H1 (cell line): ENCODE results near the gene NTN5.

Source experiments
- ATF3 ChIP-seq: IDR thresholded peaks from 2 replicates; pipeline ENCODE4 v1.6.1; 2011; ENCODE audit warnings: low read depth, mild to moderate bottlenecking, low read length; ENCODE audit not compliant: insufficient read depth
- CHD2 ChIP-seq: IDR thresholded peaks from 2 replicates; pipeline ENCODE4 v1.6.1; 2012; ENCODE audit warnings: low read length, improper control_type of control experiment
- CTCF ChIP-seq, 3 experiments: IDR thresholded peaks; 1 replicate in 2 of 3; 2 replicates in 1 of 3; pipeline versions ENCODE4 v1.5.1 to v1.6.1; 2011; ENCODE audit warnings: low read length in 3 of 3, mild to moderate bottlenecking in 3 of 3, inconsistent platforms in 2 of 3, low read depth in 1 of 3, moderate library complexity in 1 of 3; ENCODE audit not compliant: insufficient read depth in 1 of 3; ENCODE audit errors: control extremely low read depth in 1 of 3
- EGR1 ChIP-seq: IDR thresholded peaks from 2 replicates; pipeline ENCODE4 v1.6.1; 2011; ENCODE audit warnings: low read depth, low read length, borderline replicate concordance
- EZH2 ChIP-seq: fragments of 200-600 bp; sonication (generic); IDR thresholded peaks from 2 replicates; pipeline ENCODE4 v1.7.1; 2012; ENCODE audit warnings: low read depth, mild to moderate bottlenecking, moderate library complexity, low read length, inconsistent platforms; ENCODE audit not compliant: severe bottlenecking
- HDAC2 ChIP-seq, 2 experiments: fragments of 300-600 bp in 1 of 2; sonication (generic) in 1 of 2; IDR thresholded peaks; 2 replicates each; pipeline ENCODE4 v1.6.1; 2011 to 2012; ENCODE audit warnings: low read depth in 2 of 2, low read length in 2 of 2, mild to moderate bottlenecking in 2 of 2, moderate library complexity in 2 of 2, borderline replicate concordance in 1 of 2, inconsistent platforms in 1 of 2
- POLR2A ChIP-seq, 2 experiments: IDR thresholded peaks; 1 replicate in 1 of 2; 2 replicates in 1 of 2; pipeline ENCODE4 v1.6.1; 2011; ENCODE audit warnings: low read depth in 2 of 2, low read length in 2 of 2, mild to moderate bottlenecking in 2 of 2; ENCODE audit errors: control extremely low read depth in 1 of 2
- RBBP5 ChIP-seq: IDR thresholded peaks from 2 replicates; pipeline ENCODE4 v1.7.1; 2012; ENCODE audit warnings: low read depth, mild to moderate bottlenecking, inconsistent platforms, low read length, moderate library complexity, borderline replicate concordance
- TAF1 ChIP-seq: IDR thresholded peaks from 2 replicates; pipeline ENCODE4 v1.6.1; 2011; ENCODE audit warnings: mild to moderate bottlenecking, low read depth, low read length
- YY1 ChIP-seq: IDR thresholded peaks from 2 replicates; pipeline ENCODE4 v1.6.1; 2011; ENCODE audit warnings: low read depth, mild to moderate bottlenecking, low read length

GRCh38 chr19:48673436-48674100 is 751 bp upstream of the NTN5 start:
- TF ChIP-seq CTCF (IDR thresholded peaks at IDR 0.05; ENCODE audit: control extremely low read depth in 1 of 3, insufficient read depth in 1 of 3, low read depth in 1 of 3, low read length in 3 of 3) (no peak), TAF1 (no peak), EGR1 (no peak), HDAC2 (IDR thresholded peaks at IDR 0.05; ENCODE audit: borderline replicate concordance in 1 of 2, low read depth in 2 of 2, low read length in 2 of 2) (no peak), EZH2 (no peak), ATF3 (no peak), RBBP5 (no peak), CHD2 (no peak), YY1 (no peak), POLR2A (IDR thresholded peaks at IDR 0.05; ENCODE audit: control extremely low read depth in 1 of 2, low read depth in 2 of 2, low read length in 2 of 2) (no peak)
